ENCODE measurements around the gene TRANK1.

GRCh38 chr3:36920884-36921567, 23.8 kb downstream of the TRANK1 start:
- TF ChIP-seq, protein P1, sequence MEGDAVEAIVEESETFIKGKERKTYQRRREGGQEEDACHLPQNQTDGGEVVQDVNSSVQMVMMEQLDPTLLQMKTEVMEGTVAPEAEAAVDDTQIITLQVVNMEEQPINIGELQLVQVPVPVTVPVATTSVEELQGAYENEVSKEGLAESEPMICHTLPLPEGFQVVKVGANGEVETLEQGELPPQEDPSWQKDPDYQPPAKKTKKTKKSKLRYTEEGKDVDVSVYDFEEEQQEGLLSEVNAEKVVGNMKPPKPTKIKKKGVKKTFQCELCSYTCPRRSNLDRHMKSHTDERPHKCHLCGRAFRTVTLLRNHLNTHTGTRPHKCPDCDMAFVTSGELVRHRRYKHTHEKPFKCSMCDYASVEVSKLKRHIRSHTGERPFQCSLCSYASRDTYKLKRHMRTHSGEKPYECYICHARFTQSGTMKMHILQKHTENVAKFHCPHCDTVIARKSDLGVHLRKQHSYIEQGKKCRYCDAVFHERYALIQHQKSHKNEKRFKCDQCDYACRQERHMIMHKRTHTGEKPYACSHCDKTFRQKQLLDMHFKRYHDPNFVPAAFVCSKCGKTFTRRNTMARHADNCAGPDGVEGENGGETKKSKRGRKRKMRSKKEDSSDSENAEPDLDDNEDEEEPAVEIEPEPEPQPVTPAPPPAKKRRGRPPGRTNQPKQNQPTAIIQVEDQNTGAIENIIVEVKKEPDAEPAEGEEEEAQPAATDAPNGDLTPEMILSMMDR (IDR thresholded peaks at IDR 0.05), result no peak
- TF ChIP-seq POLR2A (IDR thresholded peaks at IDR 0.05), result no peak
